ENCODE results near the gene FER1L5.

- TF ChIP-seq POLR2A (IDR thresholded peaks at IDR 0.05; ENCODE audit: low read depth, low read length) (no peak), EZH2 (IDR thresholded peaks at IDR 0.05; ENCODE audit: borderline replicate concordance, low read depth, low read length, severe bottlenecking) (no peak)
- TF ChIP-seq, protein P1, sequence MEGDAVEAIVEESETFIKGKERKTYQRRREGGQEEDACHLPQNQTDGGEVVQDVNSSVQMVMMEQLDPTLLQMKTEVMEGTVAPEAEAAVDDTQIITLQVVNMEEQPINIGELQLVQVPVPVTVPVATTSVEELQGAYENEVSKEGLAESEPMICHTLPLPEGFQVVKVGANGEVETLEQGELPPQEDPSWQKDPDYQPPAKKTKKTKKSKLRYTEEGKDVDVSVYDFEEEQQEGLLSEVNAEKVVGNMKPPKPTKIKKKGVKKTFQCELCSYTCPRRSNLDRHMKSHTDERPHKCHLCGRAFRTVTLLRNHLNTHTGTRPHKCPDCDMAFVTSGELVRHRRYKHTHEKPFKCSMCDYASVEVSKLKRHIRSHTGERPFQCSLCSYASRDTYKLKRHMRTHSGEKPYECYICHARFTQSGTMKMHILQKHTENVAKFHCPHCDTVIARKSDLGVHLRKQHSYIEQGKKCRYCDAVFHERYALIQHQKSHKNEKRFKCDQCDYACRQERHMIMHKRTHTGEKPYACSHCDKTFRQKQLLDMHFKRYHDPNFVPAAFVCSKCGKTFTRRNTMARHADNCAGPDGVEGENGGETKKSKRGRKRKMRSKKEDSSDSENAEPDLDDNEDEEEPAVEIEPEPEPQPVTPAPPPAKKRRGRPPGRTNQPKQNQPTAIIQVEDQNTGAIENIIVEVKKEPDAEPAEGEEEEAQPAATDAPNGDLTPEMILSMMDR (IDR thresholded peaks at IDR 0.05; ENCODE audit: extremely low read depth in 1 of 2, insufficient read depth in 1 of 2, low read depth in 1 of 2, low read length in 2 of 2): no peak
Measured at GRCh38 chr2:96663177-96663576, 20.6 kb downstream of the FER1L5 start.

Measured in endothelial cell of umbilical vein (primary cell).